ENCODE data around the gene LCP2. TPM values are rescaled to one million over a fixed set of nuclear protein-coding genes. Genes with fewer than 3 reads are reported as not detected.
"Not testable (repeated sequence)": the region's sequence is repeated elsewhere in the genome, so short reads cannot be mapped to it uniquely, and the experiment has no call there.

The LCP2 gene
- total and polyA plus RNA-seq, 2 donors (not counting 1 experiment from before 2014, with no cell fraction given): not detected

DNA sequence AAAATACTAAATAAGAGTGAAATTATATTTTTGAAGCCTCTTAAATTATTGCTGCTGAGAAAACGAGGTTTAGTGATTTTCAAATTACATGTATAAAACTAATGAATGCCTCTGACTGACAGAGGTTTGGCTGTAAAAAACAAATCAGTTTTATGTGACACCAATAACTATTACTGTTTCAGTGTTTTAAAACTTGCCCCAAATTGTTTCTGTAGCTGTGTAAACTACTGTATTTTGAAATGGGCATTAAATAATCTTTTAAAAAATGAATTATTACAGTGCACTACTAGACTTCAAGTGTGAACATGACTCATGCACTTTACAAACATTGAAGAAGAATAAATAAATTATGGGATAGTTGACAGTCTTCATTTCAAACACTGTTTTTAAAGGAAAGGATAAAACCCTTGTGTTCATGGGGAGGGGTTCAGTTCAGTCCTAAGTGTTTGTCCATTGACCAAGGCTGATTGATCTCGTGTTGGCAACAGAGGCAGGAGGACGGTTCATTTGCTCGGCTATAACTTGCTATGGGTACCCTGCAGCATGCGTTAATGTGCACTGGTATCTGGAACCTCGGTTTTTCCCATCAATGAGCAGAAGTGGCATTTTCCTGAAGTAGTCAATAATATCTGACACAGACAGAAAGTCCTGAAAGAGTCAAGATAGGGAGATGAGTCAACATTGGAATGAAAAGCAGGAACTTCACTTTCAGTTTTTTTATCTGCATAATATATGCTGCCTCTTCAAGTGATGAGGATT lies 49.2 kb downstream of the LCP2 start:
- H3K36me3 ChIP-seq (ENCODE audit: control insufficient read depth, insufficient read depth, low read length): no peaks in the 10 kb centered on the region
- DNase-seq (ENCODE audit: low read depth in 2 of 2): no peak
- no peak overlapping the region for H3K4me2 ChIP-seq (ENCODE audit: extremely low read depth, insufficient read depth, low read length)
- no peak overlapping the region for H3K4me3 ChIP-seq (replicated peaks in 1 of 4; ENCODE audit: control extremely low read depth in 1 of 4, insufficient read depth in 1 of 4, low read depth in 3 of 4, low read length in 4 of 4)
- no peaks in the 10 kb centered on the region for H3K4me1 ChIP-seq (ENCODE audit: control insufficient read depth, extremely low read depth, insufficient read depth, low read length)
- H3K27me3 ChIP-seq (ENCODE audit: control insufficient read depth, insufficient read depth, low read length): no peaks in the 10 kb centered on the region
- no peaks in the 10 kb centered on the region for H3K79me2 ChIP-seq (ENCODE audit: control insufficient read depth, insufficient read depth, low read length)
- H3K9me3 ChIP-seq (ENCODE audit: control insufficient read depth, insufficient read depth, low read depth, low read length): no peaks in the 10 kb centered on the region
- no peaks in the 10 kb centered on the region for H4K20me1 ChIP-seq (ENCODE audit: control insufficient read depth, extremely low read depth, insufficient read depth, low read length)
- no peak overlapping the region for H3K27ac ChIP-seq (ENCODE audit: insufficient read depth, low read length)
- H2AFZ ChIP-seq (ENCODE audit: low read length): no peak overlapping the region
- H3K9ac ChIP-seq (ENCODE audit: insufficient read depth, low read length): no peak overlapping the region
- TF ChIP-seq, protein P1, sequence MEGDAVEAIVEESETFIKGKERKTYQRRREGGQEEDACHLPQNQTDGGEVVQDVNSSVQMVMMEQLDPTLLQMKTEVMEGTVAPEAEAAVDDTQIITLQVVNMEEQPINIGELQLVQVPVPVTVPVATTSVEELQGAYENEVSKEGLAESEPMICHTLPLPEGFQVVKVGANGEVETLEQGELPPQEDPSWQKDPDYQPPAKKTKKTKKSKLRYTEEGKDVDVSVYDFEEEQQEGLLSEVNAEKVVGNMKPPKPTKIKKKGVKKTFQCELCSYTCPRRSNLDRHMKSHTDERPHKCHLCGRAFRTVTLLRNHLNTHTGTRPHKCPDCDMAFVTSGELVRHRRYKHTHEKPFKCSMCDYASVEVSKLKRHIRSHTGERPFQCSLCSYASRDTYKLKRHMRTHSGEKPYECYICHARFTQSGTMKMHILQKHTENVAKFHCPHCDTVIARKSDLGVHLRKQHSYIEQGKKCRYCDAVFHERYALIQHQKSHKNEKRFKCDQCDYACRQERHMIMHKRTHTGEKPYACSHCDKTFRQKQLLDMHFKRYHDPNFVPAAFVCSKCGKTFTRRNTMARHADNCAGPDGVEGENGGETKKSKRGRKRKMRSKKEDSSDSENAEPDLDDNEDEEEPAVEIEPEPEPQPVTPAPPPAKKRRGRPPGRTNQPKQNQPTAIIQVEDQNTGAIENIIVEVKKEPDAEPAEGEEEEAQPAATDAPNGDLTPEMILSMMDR (conservative IDR thresholded peaks at IDR 0.05 in 1 of 2, IDR thresholded peaks at IDR 0.05 in 1 of 2; ENCODE audit: low read depth in 1 of 2, low read length in 2 of 2): no peak
- no peak for TF ChIP-seq EZH2 (IDR thresholded peaks at IDR 0.05; ENCODE audit: low read length, missing control alignments)

DNA sequence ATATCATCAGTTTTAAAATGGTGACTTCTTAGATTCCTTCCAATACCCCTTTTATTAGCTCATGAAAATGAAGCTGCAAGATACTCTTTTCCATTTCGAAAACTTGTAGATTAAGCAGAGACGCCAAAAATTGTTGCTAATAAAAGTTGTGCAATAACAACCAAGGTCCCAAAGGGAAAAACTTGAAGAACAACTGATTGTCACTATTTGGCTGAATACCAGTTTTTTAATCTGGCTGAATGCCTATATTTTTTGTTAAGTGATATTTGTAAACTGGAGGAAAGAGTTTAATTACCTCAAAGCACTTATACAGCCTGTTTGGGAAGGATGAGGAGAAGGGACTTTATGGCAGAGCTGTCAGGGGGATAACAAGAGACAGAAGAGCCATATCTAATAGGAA lies 50.2 kb downstream of the LCP2 start:
- TF ChIP-seq, protein P1 (conservative IDR thresholded peaks at IDR 0.05 in 1 of 2, IDR thresholded peaks at IDR 0.05 in 1 of 2; ENCODE audit: low read depth in 1 of 2, low read length in 2 of 2): no peak
- TF ChIP-seq EZH2 (IDR thresholded peaks at IDR 0.05; ENCODE audit: low read length, missing control alignments): no peak
- no peak for DNase-seq (ENCODE audit: low read depth in 2 of 2)
- no peaks in the 10 kb centered on the region for H3K79me2 ChIP-seq (ENCODE audit: control insufficient read depth, insufficient read depth, low read length)
- H3K9ac ChIP-seq (ENCODE audit: insufficient read depth, low read length): no peak overlapping the region
- H4K20me1 ChIP-seq (ENCODE audit: control insufficient read depth, extremely low read depth, insufficient read depth, low read length): no peaks in the 10 kb centered on the region
- no peak overlapping the region for H3K27ac ChIP-seq (ENCODE audit: insufficient read depth, low read length)
- H2AFZ ChIP-seq (ENCODE audit: low read length): no peak overlapping the region
- H3K4me1 ChIP-seq (ENCODE audit: control insufficient read depth, extremely low read depth, insufficient read depth, low read length): no peaks in the 10 kb centered on the region
- H3K27me3 ChIP-seq (ENCODE audit: control insufficient read depth, insufficient read depth, low read length): no peaks in the 10 kb centered on the region
- no peak overlapping the region for H3K4me3 ChIP-seq (replicated peaks in 1 of 4; ENCODE audit: control extremely low read depth in 1 of 4, insufficient read depth in 1 of 4, low read depth in 3 of 4, low read length in 4 of 4)
- H3K4me2 ChIP-seq (ENCODE audit: extremely low read depth, insufficient read depth, low read length): no peak overlapping the region
- H3K9me3 ChIP-seq (ENCODE audit: control insufficient read depth, insufficient read depth, low read depth, low read length): no peaks in the 10 kb centered on the region
- H3K36me3 ChIP-seq (ENCODE audit: control insufficient read depth, insufficient read depth, low read length): no peaks in the 10 kb centered on the region

DNA sequence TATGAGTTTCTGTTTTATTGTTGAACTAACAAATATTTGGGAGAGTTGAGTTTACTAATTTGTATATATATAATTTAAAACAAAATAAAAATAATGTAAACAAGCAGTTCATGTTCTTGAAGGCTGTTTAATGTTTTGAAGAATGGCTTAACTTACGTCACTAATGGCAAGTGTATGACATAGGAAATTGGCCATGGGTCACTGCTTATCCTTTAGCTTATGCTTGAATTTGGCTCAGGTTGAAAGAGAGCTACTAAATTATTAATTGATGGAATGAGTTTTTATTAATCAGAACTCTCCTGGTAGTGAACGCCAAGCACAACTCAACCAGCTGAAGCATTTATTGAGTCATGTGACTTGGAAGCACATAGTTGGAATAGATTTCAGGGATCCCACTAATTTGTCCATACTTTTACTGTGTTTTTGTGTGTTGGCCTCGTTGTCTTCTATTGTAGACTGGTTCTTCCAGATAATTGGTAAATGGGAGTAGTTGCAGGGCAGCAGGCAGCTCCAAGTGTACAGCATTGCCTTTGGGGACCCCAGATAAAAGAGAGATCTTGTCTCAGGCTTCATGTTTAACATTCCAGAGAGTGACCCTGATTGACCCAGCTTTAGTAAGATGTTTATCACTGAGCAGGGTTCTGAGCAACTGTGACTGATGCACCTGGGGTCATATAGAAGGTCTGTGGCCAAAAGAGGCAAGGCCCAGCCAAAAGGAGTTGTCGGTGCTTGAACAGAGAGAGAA lies 51.3 kb downstream of the LCP2 start:
- Histone ChIP-seq H4K20me1 (ENCODE audit: control insufficient read depth, extremely low read depth, insufficient read depth, low read length) (no peaks in the 10 kb centered on the region), H3K4me2 (ENCODE audit: extremely low read depth, insufficient read depth, low read length) (no peak overlapping the region), H3K36me3 (ENCODE audit: control insufficient read depth, insufficient read depth, low read length) (no peaks in the 10 kb centered on the region), H3K27ac (ENCODE audit: insufficient read depth, low read length) (no peak overlapping the region), H3K9me3 (ENCODE audit: control insufficient read depth, insufficient read depth, low read depth, low read length) (no peaks in the 10 kb centered on the region), H3K79me2 (ENCODE audit: control insufficient read depth, insufficient read depth, low read length) (no peaks in the 10 kb centered on the region), H2AFZ (ENCODE audit: low read length) (no peak overlapping the region), H3K27me3 (ENCODE audit: control insufficient read depth, insufficient read depth, low read length) (no peaks in the 10 kb centered on the region), H3K4me1 (ENCODE audit: control insufficient read depth, extremely low read depth, insufficient read depth, low read length) (no peaks in the 10 kb centered on the region), H3K9ac (ENCODE audit: insufficient read depth, low read length) (no peak overlapping the region), H3K4me3 (replicated peaks in 1 of 4; ENCODE audit: control extremely low read depth in 1 of 4, insufficient read depth in 1 of 4, low read depth in 3 of 4, low read length in 4 of 4) (no peak overlapping the region)
- DNase-seq (ENCODE audit: low read depth in 2 of 2): no peak
- TF ChIP-seq EZH2 (IDR thresholded peaks at IDR 0.05; ENCODE audit: low read length, missing control alignments): no peak
- TF ChIP-seq, protein P1 (conservative IDR thresholded peaks at IDR 0.05 in 1 of 2, IDR thresholded peaks at IDR 0.05 in 1 of 2; ENCODE audit: low read depth in 1 of 2, low read length in 2 of 2): no peak

DNA sequence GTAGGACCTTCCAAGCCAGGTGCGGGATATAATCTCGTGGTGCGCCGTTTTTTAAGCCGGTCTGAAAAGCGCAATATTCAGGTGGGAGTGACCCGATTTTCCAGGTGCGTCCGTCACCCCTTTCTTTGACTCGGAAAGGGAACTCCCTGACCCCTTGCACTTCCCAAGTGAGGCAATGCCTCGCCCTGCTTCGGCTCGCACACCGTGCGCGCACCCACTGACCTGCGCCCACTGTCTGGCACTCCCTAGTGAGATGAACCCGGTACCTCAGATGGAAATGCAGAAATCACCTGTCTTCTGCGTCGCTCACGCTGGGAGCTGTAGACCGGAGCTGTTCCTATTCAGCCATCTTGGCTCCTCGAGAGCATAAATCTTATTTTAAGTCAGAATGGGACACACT lies 52.1 kb downstream of the LCP2 start:
- H3K9me3 ChIP-seq (ENCODE audit: control insufficient read depth, insufficient read depth, low read depth, low read length); H4K20me1 ChIP-seq (ENCODE audit: control insufficient read depth, extremely low read depth, insufficient read depth, low read length); H3K4me1 ChIP-seq (ENCODE audit: control insufficient read depth, extremely low read depth, insufficient read depth, low read length); H3K27me3 ChIP-seq (ENCODE audit: control insufficient read depth, insufficient read depth, low read length); H3K4me2 ChIP-seq (ENCODE audit: extremely low read depth, insufficient read depth, low read length); H3K4me3 ChIP-seq (replicated peaks in 1 of 4; ENCODE audit: control extremely low read depth in 1 of 4, insufficient read depth in 1 of 4, low read depth in 3 of 4, low read length in 4 of 4); H3K79me2 ChIP-seq (ENCODE audit: control insufficient read depth, insufficient read depth, low read length); DNase-seq (ENCODE audit: low read depth in 2 of 2); H3K9ac ChIP-seq (ENCODE audit: insufficient read depth, low read length); H3K36me3 ChIP-seq (ENCODE audit: control insufficient read depth, insufficient read depth, low read length); H3K27ac ChIP-seq (ENCODE audit: insufficient read depth, low read length); H2AFZ ChIP-seq (ENCODE audit: low read length): not testable (repeated sequence)

All from fibroblast of lung (primary cell).